ENCODE results near the gene PRODH. TPM values are rescaled to one million over a fixed set of nuclear protein-coding genes. Genes with fewer than 3 reads are reported as not detected.

The PRODH gene
- polyA plus RNA-seq, 1 of the 3 experiments (the other 2 are of a cell fraction), result 0.03 TPM

- DNase-seq, result no peak
- no peak overlapping the region for H3K27ac ChIP-seq (ENCODE audit: low read depth in 2 of 2, low read length in 1 of 2)
- no peak for TF ChIP-seq EZH2phosphoT487 (IDR thresholded peaks at IDR 0.05; ENCODE audit: borderline replicate concordance, low read depth)
- TF ChIP-seq YY1 (IDR thresholded peaks at IDR 0.05; ENCODE audit: low read depth), result no peak
- TF ChIP-seq POLR2AphosphoS5 (IDR thresholded peaks at IDR 0.05; ENCODE audit: low read depth, low read length), result no peak
- TF ChIP-seq ELF1 (IDR thresholded peaks at IDR 0.05), result no peak
- no peak for TF ChIP-seq TCF12 (IDR thresholded peaks at IDR 0.05)
- TF ChIP-seq JUND (IDR thresholded peaks at IDR 0.05), result no peak
- TF ChIP-seq REST (IDR thresholded peaks at IDR 0.05; ENCODE audit: low read depth, low read length), result no peak
- no peak for TF ChIP-seq RCOR1 (IDR thresholded peaks at IDR 0.05; ENCODE audit: low read length)
- no peak for TF ChIP-seq TAF1 (IDR thresholded peaks at IDR 0.05; ENCODE audit: borderline replicate concordance, low read depth, low read length)
- TF ChIP-seq GATA2 (CRISPR knock-in tag; IDR thresholded peaks at IDR 0.05), result no peak
- TF ChIP-seq SIN3A (IDR thresholded peaks at IDR 0.05; ENCODE audit: borderline replicate concordance, low read depth, low read length), result no peak
- no peak for TF ChIP-seq MEF2A (IDR thresholded peaks at IDR 0.05; ENCODE audit: borderline replicate concordance, low read depth)
- no peak for TF ChIP-seq NRF1 (IDR thresholded peaks at IDR 0.05; ENCODE audit: low read depth, low read length)
- no peak for TF ChIP-seq RAD21 (IDR thresholded peaks at IDR 0.05; ENCODE audit: low read length)
- TF ChIP-seq PBX3 (IDR thresholded peaks at IDR 0.05), result no peak
- TF ChIP-seq MXI1 (IDR thresholded peaks at IDR 0.05; ENCODE audit: low read depth, low read length), result no peak
- TF ChIP-seq ZBTB33 (IDR thresholded peaks at IDR 0.05; ENCODE audit: borderline replicate concordance, low read depth), result no peak
- TF ChIP-seq FOXM1 (IDR thresholded peaks at IDR 0.05; ENCODE audit: low read depth), result no peak
- no peak for TF ChIP-seq IRF3 (IDR thresholded peaks at IDR 0.05; ENCODE audit: low read depth, low read length)
- H3K9me3 ChIP-seq, result no peaks in the 10 kb centered on the region
- H3K9ac ChIP-seq, result no peak overlapping the region
- H3K4me1 ChIP-seq (ENCODE audit: control insufficient read depth in 1 of 2, insufficient read depth in 2 of 2, low read depth in 1 of 2, low read length in 1 of 2), result no peaks in the 10 kb centered on the region
- no peak overlapping the region for H2AFZ ChIP-seq (ENCODE audit: low read depth)
- H3F3A ChIP-seq (replicated peaks; ENCODE audit: insufficient read depth), result no peaks in the 10 kb centered on the region
- no peaks in the 10 kb centered on the region for H3K9me2 ChIP-seq
- H3K4me2 ChIP-seq, result no peak overlapping the region
- H3K4me3 ChIP-seq (ENCODE audit: low read depth in 2 of 2, low read length in 1 of 2), result no peak overlapping the region
- ChIA-PET POLR2A (no interaction called here), CTCF (no interaction called here)
- H3K79me2 ChIP-seq (ENCODE audit: insufficient read depth), result no peaks in the 10 kb centered on the region
- H3K27me3 ChIP-seq (ENCODE audit: insufficient read depth), result no peaks in the 10 kb centered on the region
- no peaks in the 10 kb centered on the region for H4K20me1 ChIP-seq (ENCODE audit: insufficient read depth)
- H3K36me3 ChIP-seq (replicated peaks in 1 of 2; ENCODE audit: control insufficient read depth in 1 of 2, insufficient read depth in 2 of 2, low read length in 1 of 2), result no peaks in the 10 kb centered on the region
Measured at GRCh38 chr22:18980829-18981228, 44.7 kb upstream of the PRODH start.
